ENCODE measurements around the gene POLA1.

- TF ChIP-seq CTCF (IDR thresholded peaks at IDR 0.05; ENCODE audit: low read length) (peak; percentile 48), EZH2phosphoT487 (IDR thresholded peaks at IDR 0.05; ENCODE audit: low read length) (no peak)
Observed at GRCh38 chrX:24838629-24839028, 144.9 kb downstream of the POLA1 start.

Measured in MM.1S (cell line).